ENCODE measurements around the gene HNF1A.

- TF ChIP-seq CTCF (IDR thresholded peaks at IDR 0.05) (no peak), EP300 (IDR thresholded peaks at IDR 0.05) (no peak)
Measured at GRCh38 chr12:120994059-120994458, 15.7 kb downstream of the HNF1A start.
